Kidney (tissue), 14 donors: ENCODE results near the gene GPC6. TPM values are rescaled to one million over a fixed set of nuclear protein-coding genes. Genes with fewer than 3 reads are reported as not detected.

Source experiments
- DNase-seq, 5 donors: peaks; one replicate each; pipeline ENCODE4 v3.0.0-alpha.2; 2013 to 2020
- FAIRE-seq: peaks from 2 replicates; lab custom pipeline; 2012; peaks lifted over from hg19 to GRCh38; lab: Jason Lieb, UNC
- H3K27ac ChIP-seq, 2 donors: one replicate each; pipeline ENCODE4 v1.7.0; 2013; ENCODE audit warnings: low read depth in 2 of 2, low read length in 2 of 2, inconsistent platforms in 1 of 2
- H3K27me3 ChIP-seq: one replicate; pipeline ENCODE4 v1.7.1; 2013; ENCODE audit warnings: low read length, inconsistent platforms; ENCODE audit not compliant: control insufficient read depth, insufficient read depth
- H3K36me3 ChIP-seq, 3 donors: one replicate each; pipeline versions ENCODE4 v1.7.0 to v1.7.1; 2013; ENCODE audit warnings: low read length in 3 of 3, control low read depth in 1 of 3, inconsistent platforms in 1 of 3; ENCODE audit not compliant: insufficient read depth in 3 of 3, control insufficient read depth in 2 of 3
- H3K4me1 ChIP-seq, 3 donors: one replicate each; pipeline versions ENCODE4 v1.7.0 to v1.7.1; 2013; ENCODE audit warnings: low read length in 3 of 3, inconsistent platforms in 1 of 3, low read depth in 1 of 3; ENCODE audit not compliant: control insufficient read depth in 2 of 3, insufficient read depth in 2 of 3
- H3K4me3 ChIP-seq, 3 donors: one replicate each; pipeline versions ENCODE4 v1.7.0 to v1.8.1; 2013; ENCODE audit warnings: low read length in 3 of 3, control low read depth in 1 of 3, inconsistent platforms in 1 of 3
- H3K9ac ChIP-seq, 3 donors: one replicate each; pipeline versions ENCODE4 v1.7.0 to v1.7.1; 2013; ENCODE audit warnings: low read length in 3 of 3, control low read depth in 1 of 3, inconsistent platforms in 1 of 3
- H3K9me3 ChIP-seq, 3 donors: one replicate each; pipeline versions ENCODE4 v1.7.0 to v1.7.1; 2013; ENCODE audit warnings: low read length in 3 of 3, control low read depth in 1 of 3, inconsistent platforms in 1 of 3; ENCODE audit not compliant: control insufficient read depth in 2 of 3, insufficient read depth in 1 of 3
- CTCF ChIP-seq: IDR thresholded peaks from 3 replicates; pipeline ENCODE4 v1.5.1; 2012; ENCODE audit warnings: mild to moderate bottlenecking, moderate library complexity, borderline replicate concordance; ENCODE audit not compliant: insufficient read depth; ENCODE audit errors: extremely low read depth
- intact Hi-C: fragments of 100-400 bp; cut with DNase I; formaldehyde crosslinking; loops from one replicate; pipeline ENCODE4 v1.11.1; 2022
- polyA plus RNA-seq: library from polyadenylated mRNA; stranded (reverse); fragments of 350-450 nt; fragmentation: Illumina TruSeq; extraction: RNeasy Lipid Tissue Mini Kit (QIAGEN cat#74804); gene quantifications from one replicate; pipeline ENCODE4 v1.2.3, GENCODE V29; 2014; ENCODE audit warnings: low read depth, low replicate concordance; ENCODE audit not compliant: insufficient read depth
- total RNA-seq: library from RNA; stranded (reverse); fragmentation: NEBNext Ultra II Directional; extraction: Animal tissue kit (Norgen Biotek cat#: 25700); gene quantifications from one replicate; pipeline ENCODE4 v1.2.1, GENCODE V29; 2021
- donor health status: control.
- donor health status: control.
- donor health status: control.
- donor health status: control.
- donor health status: control.
- donor health status: DM: yes; HTN: yes; CAD: no.
- donor health status: Normal renal cell carcinoma (clear cell type).

GPC6 gene
- total and polyA plus RNA-seq, 2 donors from 2014 or later: 6.2 to 15.5 TPM

GRCh38 chr13:94188201-94188854 is 961.7 kb downstream of the GPC6 start:
- Histone ChIP-seq H3K9me3 (no peaks in the 10 kb centered on the region), H3K27me3 (no peaks in the 10 kb centered on the region), H3K27ac (no peak overlapping the region), H3K4me3 (no peak overlapping the region), H3K9ac (no peak overlapping the region), H3K4me1 (no peaks in the 10 kb centered on the region), H3K36me3 (no peaks in the 10 kb centered on the region)
- intact Hi-C loops: no loop called here
- FAIRE-seq (no peak), DNase-seq (no peak)
- no peak for TF ChIP-seq CTCF

GRCh38 chr13:94192431-94192975 is 965.9 kb downstream of the GPC6 start:
- H3K4me1 ChIP-seq: no peaks in the 10 kb centered on the region
- H3K4me3 ChIP-seq: no peak overlapping the region
- H3K36me3 ChIP-seq: no peaks in the 10 kb centered on the region
- H3K27ac ChIP-seq: no peak overlapping the region
- no peak overlapping the region for H3K9ac ChIP-seq
- no peaks in the 10 kb centered on the region for H3K27me3 ChIP-seq
- DNase-seq (peak in 3 of 5 donors; percentile 19 to 48 (median 28)), FAIRE-seq (no peak)
- TF ChIP-seq CTCF: peak; percentile 45
- H3K9me3 ChIP-seq: no peaks in the 10 kb centered on the region
- intact Hi-C loops: no loop called here

- Histone ChIP-seq H3K4me1 (no peaks in the 10 kb centered on the region), H3K27me3 (no peaks in the 10 kb centered on the region), H3K27ac (no peak overlapping the region), H3K9ac (no peak overlapping the region), H3K36me3 (no peaks in the 10 kb centered on the region), H3K9me3 (no peaks in the 10 kb centered on the region), H3K4me3 (no peak overlapping the region)
- intact Hi-C loops: no loop called here
- FAIRE-seq (no peak), DNase-seq (no peak)
- no peak for TF ChIP-seq CTCF
Observed at GRCh38 chr13:94195715-94196114, 969.1 kb downstream of the GPC6 start.
